ENCODE data around the gene PLCXD1.
A peak's percentile ranks its signal among the peaks of the same experiment; 100 is the strongest.

The PLCXD1 gene

DNA sequence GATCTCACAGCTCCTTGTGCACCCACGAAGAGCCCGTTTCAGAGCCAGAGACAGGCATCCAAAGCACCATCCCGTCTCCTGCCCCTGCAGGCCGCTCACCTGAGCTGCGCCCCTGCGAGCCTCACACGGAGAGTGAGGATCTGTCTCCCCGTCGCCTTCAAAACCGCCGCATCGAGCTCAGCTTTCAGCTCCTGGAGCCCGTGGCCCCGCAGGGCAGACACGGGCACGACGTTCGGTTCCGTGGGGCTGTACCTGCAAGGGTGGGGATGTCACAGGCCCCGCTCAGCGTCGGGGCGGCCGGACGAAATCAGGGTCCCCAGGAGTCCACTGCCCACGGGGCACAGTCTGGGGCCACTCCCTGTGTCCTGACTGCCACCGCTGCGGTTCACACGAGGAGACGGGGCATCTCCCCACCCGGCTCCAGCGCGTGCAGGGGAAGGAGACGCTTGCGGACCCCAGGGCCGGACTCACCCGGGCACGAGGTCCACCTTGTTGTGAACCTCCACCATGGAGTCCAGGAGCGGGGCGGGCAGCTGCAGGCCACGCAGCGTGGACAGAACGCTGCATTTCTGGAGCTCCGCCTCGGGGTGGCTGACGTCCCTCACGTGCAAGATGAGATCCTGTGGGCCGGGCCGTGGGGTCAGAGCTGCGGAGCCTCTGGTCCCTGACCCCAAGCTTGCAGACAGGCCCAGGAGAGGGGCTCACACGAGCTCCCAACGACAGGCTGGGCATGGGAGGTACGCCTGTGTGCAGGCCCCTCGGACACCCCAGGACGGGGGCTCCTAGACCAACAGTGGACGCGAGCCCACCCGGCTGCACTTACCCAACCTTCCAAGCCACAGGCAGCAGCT is 26.3 kb downstream of the PLCXD1 start:
- H3K4me1 ChIP-seq (ENCODE audit: control insufficient read depth in 5 of 5, insufficient read depth in 5 of 5, low read length in 5 of 5): no peaks in the 10 kb centered on the region
- H3K27me3 ChIP-seq (ENCODE audit: control insufficient read depth in 5 of 5, insufficient read depth in 4 of 5, low read length in 5 of 5): no peaks in the 10 kb centered on the region
- no peak overlapping the region for H3K27ac ChIP-seq (ENCODE audit: low read depth, low read length)
- no peak overlapping the region for H3K4me3 ChIP-seq (ENCODE audit: low read depth in 1 of 5, low read length in 5 of 5)
- H3K36me3 ChIP-seq (ENCODE audit: control insufficient read depth in 5 of 5, insufficient read depth in 5 of 5, low read length in 5 of 5): peaks cover 5 to 79% (median 65%) of the 10 kb centered on the region in 5 donors
- H3K9ac ChIP-seq (ENCODE audit: low read length in 5 of 5): no peak overlapping the region
- H3K9me3 ChIP-seq (ENCODE audit: control insufficient read depth in 5 of 5, low read length in 5 of 5): no peaks in the 10 kb centered on the region

DNA sequence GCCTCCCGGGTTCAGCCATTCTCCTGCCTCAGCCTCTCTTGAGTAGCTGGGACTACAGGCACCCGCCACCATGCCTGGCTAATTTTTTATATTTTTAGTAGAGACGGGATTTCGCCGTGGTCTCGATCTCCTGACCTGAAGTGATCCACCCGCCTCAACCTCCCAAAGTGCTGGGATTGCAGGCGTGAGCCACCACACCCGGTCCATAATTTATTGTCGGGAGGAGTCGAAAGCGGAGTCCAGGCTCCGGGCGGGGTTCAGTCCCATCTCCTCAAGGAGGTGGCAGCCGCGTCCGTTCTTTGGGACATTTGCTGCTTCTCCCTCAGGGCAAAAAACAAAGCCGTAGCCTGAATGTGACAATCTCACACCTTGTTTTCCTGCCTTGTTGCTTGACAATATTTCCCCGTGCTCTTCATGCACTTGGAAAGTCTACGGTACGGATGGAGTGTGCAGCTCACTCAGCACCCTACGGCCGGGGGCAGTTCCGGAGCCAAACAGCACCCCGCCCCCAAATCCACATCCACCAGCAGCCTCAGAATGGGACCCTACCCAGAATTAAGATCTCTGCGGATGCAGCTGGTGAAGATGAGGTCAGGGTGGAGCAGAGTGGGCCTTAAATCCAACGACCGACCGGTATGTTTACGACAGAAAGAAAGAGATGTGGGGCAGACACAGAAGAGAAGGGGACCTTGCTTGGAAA is 27.8 kb downstream of the PLCXD1 start:
- H3K9me3 ChIP-seq (ENCODE audit: control insufficient read depth in 5 of 5, low read length in 5 of 5): no peaks in the 10 kb centered on the region
- no peaks in the 10 kb centered on the region for H3K27me3 ChIP-seq (ENCODE audit: control insufficient read depth in 5 of 5, insufficient read depth in 4 of 5, low read length in 5 of 5)
- H3K4me1 ChIP-seq (ENCODE audit: control insufficient read depth in 5 of 5, insufficient read depth in 5 of 5, low read length in 5 of 5): no peaks in the 10 kb centered on the region
- H3K27ac ChIP-seq (ENCODE audit: low read depth, low read length): no peak overlapping the region
- H3K36me3 ChIP-seq (ENCODE audit: control insufficient read depth in 5 of 5, insufficient read depth in 5 of 5, low read length in 5 of 5): peaks cover 5 to 83% (median 72%) of the 10 kb centered on the region in 5 donors
- H3K4me3 ChIP-seq (ENCODE audit: low read depth in 1 of 5, low read length in 5 of 5): no peak overlapping the region
- peak overlapping the region in 1 of 5 donors; percentile 20 for H3K9ac ChIP-seq (ENCODE audit: low read length in 5 of 5)

DNA sequence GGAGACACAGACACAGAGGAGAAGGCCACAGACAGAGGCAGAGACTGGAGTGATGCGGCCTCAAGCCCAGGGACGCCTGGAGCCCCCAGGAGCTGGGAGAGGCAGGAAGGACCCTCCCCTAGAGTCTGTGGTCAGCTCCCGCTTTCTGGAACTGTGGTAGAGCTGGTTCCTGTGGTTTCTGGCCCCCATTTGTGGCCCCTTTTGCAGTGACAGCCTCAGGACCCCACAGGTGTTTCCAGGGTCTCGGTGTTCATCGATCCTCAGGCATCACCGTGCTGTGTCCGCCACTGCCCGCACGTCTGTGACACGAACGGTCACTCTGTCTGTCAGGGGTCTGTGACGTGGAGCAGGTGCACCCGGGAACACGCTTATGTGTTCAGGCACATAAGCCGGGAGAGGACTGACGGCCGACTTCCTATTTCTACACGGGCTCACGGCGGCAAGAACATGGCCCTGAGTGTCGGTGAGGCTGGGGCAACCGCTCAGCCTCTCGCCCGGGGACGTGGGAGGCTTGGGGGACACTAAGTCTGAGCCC is 29.5 kb downstream of the PLCXD1 start:
- H3K9ac ChIP-seq (ENCODE audit: low read length in 5 of 5): no peak overlapping the region
- no peak overlapping the region for H3K27ac ChIP-seq (ENCODE audit: low read depth, low read length)
- no peaks in the 10 kb centered on the region for H3K9me3 ChIP-seq (ENCODE audit: control insufficient read depth in 5 of 5, low read length in 5 of 5)
- H3K4me1 ChIP-seq (ENCODE audit: control insufficient read depth in 5 of 5, insufficient read depth in 5 of 5, low read length in 5 of 5): no peaks in the 10 kb centered on the region
- H3K4me3 ChIP-seq (ENCODE audit: low read depth in 1 of 5, low read length in 5 of 5): no peak overlapping the region
- no peaks in the 10 kb centered on the region for H3K27me3 ChIP-seq (ENCODE audit: control insufficient read depth in 5 of 5, insufficient read depth in 4 of 5, low read length in 5 of 5)
- H3K36me3 ChIP-seq (ENCODE audit: control insufficient read depth in 5 of 5, insufficient read depth in 5 of 5, low read length in 5 of 5): peaks cover 5 to 85% (median 76%) of the 10 kb centered on the region in 5 donors

DNA sequence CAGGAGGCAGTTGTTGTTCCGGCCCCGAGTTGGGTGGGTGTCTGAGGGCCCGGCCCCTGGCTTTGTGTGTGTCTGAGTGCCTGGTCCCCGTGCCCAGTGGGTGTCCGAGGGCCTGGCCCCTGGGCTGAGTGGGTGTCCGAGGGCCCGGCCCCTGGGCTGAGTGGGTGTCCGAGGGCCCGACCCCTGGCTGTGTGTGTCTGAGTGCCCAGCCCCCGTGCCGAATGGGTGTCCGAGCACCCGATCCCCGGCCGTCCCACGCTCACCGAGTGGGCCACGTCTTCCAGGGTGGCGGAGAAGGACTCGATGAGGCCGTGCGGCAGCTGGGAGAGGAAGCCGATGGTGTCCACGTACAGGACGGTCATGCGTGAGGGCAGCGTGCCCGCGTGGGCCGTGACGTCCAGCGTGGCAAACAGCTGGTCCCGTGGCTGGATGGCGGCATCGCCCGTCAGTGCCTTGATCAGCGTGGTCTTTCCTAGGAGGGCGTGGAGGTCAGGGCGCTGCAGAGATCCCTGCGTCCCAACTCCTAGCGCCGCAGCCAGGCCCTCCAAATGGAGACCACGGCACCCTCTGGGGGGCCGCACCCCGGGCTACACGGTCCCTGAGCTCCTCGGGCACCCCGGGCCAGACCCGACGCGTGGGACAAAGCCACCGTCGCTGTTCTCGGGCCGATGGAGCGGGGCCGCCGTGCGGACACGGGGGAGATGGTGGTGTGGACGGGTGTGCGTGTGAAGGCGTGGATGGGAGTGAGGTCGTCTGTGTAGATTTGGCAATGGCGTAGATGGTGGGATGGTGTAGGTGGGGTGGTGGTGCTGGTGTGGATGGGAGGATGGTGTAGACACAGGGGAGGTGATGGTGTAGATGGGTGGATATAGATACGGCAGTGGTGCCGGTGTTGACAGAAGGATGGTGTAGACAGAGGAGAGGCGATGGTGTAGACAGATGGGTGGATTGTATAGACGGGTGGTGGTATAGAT is 30.3 kb downstream of the PLCXD1 start:
- no peaks in the 10 kb centered on the region for H3K4me1 ChIP-seq (ENCODE audit: control insufficient read depth in 5 of 5, insufficient read depth in 5 of 5, low read length in 5 of 5)
- H3K9me3 ChIP-seq (ENCODE audit: control insufficient read depth in 5 of 5, low read length in 5 of 5): no peaks in the 10 kb centered on the region
- H3K36me3 ChIP-seq (ENCODE audit: control insufficient read depth in 5 of 5, insufficient read depth in 5 of 5, low read length in 5 of 5): peaks cover 0 to 81% (median 73%) of the 10 kb centered on the region in 5 donors
- H3K4me3 ChIP-seq (ENCODE audit: low read depth in 1 of 5, low read length in 5 of 5): no peak overlapping the region
- no peak overlapping the region for H3K27ac ChIP-seq (ENCODE audit: low read depth, low read length)
- no peak overlapping the region for H3K9ac ChIP-seq (ENCODE audit: low read length in 5 of 5)
- no peaks in the 10 kb centered on the region for H3K27me3 ChIP-seq (ENCODE audit: control insufficient read depth in 5 of 5, insufficient read depth in 4 of 5, low read length in 5 of 5)

DNA sequence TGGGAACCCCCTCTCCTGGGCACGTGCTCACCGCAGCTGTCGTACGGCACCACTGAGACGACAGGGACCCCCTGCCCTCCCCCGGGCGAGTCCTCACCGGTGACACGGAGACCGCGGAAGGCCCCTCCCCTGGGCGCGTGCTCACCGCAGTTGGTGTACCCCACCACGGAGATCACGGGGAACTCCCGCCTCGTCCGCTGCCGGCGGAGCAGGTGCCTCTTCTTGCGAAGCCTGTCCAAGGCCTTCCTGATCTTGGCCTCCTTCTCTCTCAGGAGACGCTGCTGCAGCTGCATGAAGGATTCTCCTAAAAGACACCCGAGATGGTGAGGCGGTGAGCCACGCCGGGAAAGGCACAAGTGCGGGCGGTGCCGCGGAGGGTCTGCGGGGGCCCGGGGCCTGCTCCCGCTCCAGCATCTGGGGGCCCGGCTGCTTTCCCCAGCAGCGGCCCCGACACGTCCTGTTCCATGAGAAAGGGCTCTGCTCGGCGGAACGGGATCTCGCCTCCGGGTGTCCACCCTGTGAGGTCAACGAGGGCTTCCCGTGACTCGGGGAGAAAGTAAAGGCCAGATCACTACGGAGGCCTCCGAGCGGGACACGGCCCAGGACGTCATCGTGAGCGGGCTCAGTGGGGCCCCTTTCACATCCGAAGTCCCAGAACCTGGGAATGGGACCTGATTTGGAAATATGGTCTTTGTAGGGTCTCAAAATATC is 31.6 kb downstream of the PLCXD1 start:
- Histone ChIP-seq H3K27ac (ENCODE audit: low read depth, low read length) (no peak overlapping the region), H3K9me3 (ENCODE audit: control insufficient read depth in 5 of 5, low read length in 5 of 5) (no peaks in the 10 kb centered on the region), H3K9ac (ENCODE audit: low read length in 5 of 5) (no peak overlapping the region), H3K27me3 (ENCODE audit: control insufficient read depth in 5 of 5, insufficient read depth in 4 of 5, low read length in 5 of 5) (no peaks in the 10 kb centered on the region), H3K36me3 (ENCODE audit: control insufficient read depth in 5 of 5, insufficient read depth in 5 of 5, low read length in 5 of 5) (peaks cover 0 to 74% (median 63%) of the 10 kb centered on the region in 5 donors), H3K4me3 (ENCODE audit: low read depth in 1 of 5, low read length in 5 of 5) (no peak overlapping the region), H3K4me1 (ENCODE audit: control insufficient read depth in 5 of 5, insufficient read depth in 5 of 5, low read length in 5 of 5) (peaks cover 0 to 6% (median 2%) of the 10 kb centered on the region in 5 donors)

DNA sequence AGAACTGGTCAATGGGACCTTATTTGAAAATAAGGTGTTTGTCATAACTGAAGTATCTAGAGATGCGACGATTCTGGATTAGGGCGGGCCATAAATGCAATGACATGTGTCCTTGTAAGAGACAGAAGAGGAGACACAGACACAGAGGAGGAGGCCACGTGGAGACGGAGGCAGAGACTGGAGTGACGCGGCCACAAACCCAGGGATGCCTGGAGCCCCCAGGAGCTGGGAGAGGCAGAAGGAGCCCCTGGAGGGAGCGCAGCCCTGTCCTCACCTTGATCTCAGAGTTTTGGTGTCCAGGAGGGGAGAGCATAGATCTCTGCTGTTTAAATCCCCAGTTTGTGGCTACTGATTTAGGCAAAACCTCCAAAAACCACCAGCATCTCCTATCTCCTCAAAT is 32.4 kb downstream of the PLCXD1 start:
- H3K27me3 ChIP-seq (ENCODE audit: control insufficient read depth in 5 of 5, insufficient read depth in 4 of 5, low read length in 5 of 5): no peaks in the 10 kb centered on the region
- H3K4me1 ChIP-seq (ENCODE audit: control insufficient read depth in 5 of 5, insufficient read depth in 5 of 5, low read length in 5 of 5): peaks cover 0 to 6% (median 3%) of the 10 kb centered on the region in 5 donors
- no peak overlapping the region for H3K4me3 ChIP-seq (ENCODE audit: low read depth in 1 of 5, low read length in 5 of 5)
- no peak overlapping the region for H3K27ac ChIP-seq (ENCODE audit: low read depth, low read length)
- peaks cover 0 to 67% (median 60%) of the 10 kb centered on the region in 5 donors for H3K36me3 ChIP-seq (ENCODE audit: control insufficient read depth in 5 of 5, insufficient read depth in 5 of 5, low read length in 5 of 5)
- no peak overlapping the region for H3K9ac ChIP-seq (ENCODE audit: low read length in 5 of 5)
- no peaks in the 10 kb centered on the region for H3K9me3 ChIP-seq (ENCODE audit: control insufficient read depth in 5 of 5, low read length in 5 of 5)

DNA sequence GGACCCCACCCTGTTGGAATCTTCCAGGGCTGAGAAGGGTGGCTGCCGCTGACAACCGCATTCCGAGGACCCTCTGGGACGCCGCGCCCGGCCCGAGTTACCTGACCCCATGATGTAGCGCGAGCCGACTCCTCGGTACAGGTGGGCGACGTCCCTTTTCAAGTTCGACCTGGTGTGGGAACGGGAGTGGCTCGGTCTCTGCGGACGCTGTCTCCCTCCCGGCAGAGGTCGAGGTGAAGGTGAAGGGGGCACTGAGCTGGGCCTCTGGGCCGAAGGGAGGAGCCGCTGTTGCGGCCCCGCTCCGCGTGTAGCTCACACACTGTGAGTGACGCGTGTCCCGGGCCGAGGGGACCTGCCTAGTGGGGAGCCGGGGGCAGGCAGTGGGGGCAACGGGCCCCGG is 32.9 kb downstream of the PLCXD1 start:
- no peak overlapping the region for H3K27ac ChIP-seq (ENCODE audit: low read depth, low read length)
- H3K9me3 ChIP-seq (ENCODE audit: control insufficient read depth in 5 of 5, low read length in 5 of 5): no peaks in the 10 kb centered on the region
- no peak overlapping the region for H3K9ac ChIP-seq (ENCODE audit: low read length in 5 of 5)
- H3K4me1 ChIP-seq (ENCODE audit: control insufficient read depth in 5 of 5, insufficient read depth in 5 of 5, low read length in 5 of 5): peaks cover 0 to 6% (median 3%) of the 10 kb centered on the region in 5 donors
- H3K4me3 ChIP-seq (ENCODE audit: low read depth in 1 of 5, low read length in 5 of 5): no peak overlapping the region
- peaks cover 0 to 64% (median 57%) of the 10 kb centered on the region in 5 donors for H3K36me3 ChIP-seq (ENCODE audit: control insufficient read depth in 5 of 5, insufficient read depth in 5 of 5, low read length in 5 of 5)
- H3K27me3 ChIP-seq (ENCODE audit: control insufficient read depth in 5 of 5, insufficient read depth in 4 of 5, low read length in 5 of 5): no peaks in the 10 kb centered on the region

DNA sequence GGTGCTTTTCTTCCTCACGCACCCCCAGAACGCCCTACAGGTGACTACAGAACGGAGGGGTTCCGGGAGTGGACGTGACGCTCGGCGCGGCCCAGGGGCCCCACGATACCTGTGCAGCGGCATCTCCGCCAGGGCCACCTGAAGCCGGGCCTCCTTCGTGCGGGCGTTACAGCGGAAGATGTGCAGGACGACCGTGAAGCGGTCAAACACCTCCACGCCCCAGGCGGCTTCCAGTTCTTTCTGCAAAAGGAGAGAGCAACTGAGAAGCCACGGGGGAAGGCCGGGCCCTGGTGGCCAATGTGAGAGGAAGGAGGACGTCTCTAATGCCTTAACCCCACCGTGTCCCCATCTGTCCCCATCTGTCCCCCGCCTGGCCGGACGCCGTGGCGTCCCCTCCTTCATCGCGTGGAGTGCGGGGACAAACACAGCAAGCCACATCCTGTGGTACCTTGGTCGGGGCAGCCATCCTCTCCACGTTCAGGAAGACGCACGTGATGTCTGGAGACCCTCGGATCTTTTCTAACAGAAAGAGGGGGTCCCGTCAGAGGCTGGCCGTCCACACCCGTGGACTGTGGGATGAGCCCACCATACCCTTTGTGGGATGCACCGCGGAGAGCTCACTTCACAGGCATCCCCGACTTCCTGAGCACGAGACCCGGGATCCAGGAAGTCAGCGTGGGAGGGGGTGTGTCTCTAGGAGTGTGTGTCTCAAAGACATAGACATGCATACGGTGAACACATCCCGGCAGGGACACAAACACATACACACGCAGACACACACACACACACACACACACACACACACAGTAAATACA is 33.8 kb downstream of the PLCXD1 start:
- Histone ChIP-seq H3K4me3 (ENCODE audit: low read depth in 1 of 5, low read length in 5 of 5) (no peak overlapping the region), H3K27ac (ENCODE audit: low read depth, low read length) (no peak overlapping the region), H3K9me3 (ENCODE audit: control insufficient read depth in 5 of 5, low read length in 5 of 5) (no peaks in the 10 kb centered on the region), H3K36me3 (ENCODE audit: control insufficient read depth in 5 of 5, insufficient read depth in 5 of 5, low read length in 5 of 5) (peaks cover 0 to 59% (median 53%) of the 10 kb centered on the region in 5 donors), H3K27me3 (ENCODE audit: control insufficient read depth in 5 of 5, insufficient read depth in 4 of 5, low read length in 5 of 5) (no peaks in the 10 kb centered on the region), H3K9ac (ENCODE audit: low read length in 5 of 5) (no peak overlapping the region), H3K4me1 (ENCODE audit: control insufficient read depth in 5 of 5, insufficient read depth in 5 of 5, low read length in 5 of 5) (peaks cover 0 to 15% (median 12%) of the 10 kb centered on the region in 5 donors)

Measured in subcutaneous abdominal adipose tissue (tissue), 5 donors.